HG02852 (cell line): Measurements from ENCODE around the gene ITGB2.
"Not testable (repeated sequence)": the region's sequence is repeated elsewhere in the genome, so short reads cannot be mapped to it uniquely, and the experiment has no call there.

Experiments used
- ATAC-seq: cut with Tn5 transposase; IDR thresholded peaks from one replicate; pipeline ENCODE4 v1.9.1; 2021; ENCODE audit warnings: mild to moderate bottlenecking, moderate library complexity; ENCODE audit not compliant: unreplicated experiment

Gene ITGB2

GRCh38 chr21:44927587-44928461 lies 7.1 kb upstream of the ITGB2 start:
- ATAC-seq, result no peak

GRCh38 chr21:44927259-44927586 lies 6.5 kb upstream of the ITGB2 start:
- no peak for ATAC-seq

DNA sequence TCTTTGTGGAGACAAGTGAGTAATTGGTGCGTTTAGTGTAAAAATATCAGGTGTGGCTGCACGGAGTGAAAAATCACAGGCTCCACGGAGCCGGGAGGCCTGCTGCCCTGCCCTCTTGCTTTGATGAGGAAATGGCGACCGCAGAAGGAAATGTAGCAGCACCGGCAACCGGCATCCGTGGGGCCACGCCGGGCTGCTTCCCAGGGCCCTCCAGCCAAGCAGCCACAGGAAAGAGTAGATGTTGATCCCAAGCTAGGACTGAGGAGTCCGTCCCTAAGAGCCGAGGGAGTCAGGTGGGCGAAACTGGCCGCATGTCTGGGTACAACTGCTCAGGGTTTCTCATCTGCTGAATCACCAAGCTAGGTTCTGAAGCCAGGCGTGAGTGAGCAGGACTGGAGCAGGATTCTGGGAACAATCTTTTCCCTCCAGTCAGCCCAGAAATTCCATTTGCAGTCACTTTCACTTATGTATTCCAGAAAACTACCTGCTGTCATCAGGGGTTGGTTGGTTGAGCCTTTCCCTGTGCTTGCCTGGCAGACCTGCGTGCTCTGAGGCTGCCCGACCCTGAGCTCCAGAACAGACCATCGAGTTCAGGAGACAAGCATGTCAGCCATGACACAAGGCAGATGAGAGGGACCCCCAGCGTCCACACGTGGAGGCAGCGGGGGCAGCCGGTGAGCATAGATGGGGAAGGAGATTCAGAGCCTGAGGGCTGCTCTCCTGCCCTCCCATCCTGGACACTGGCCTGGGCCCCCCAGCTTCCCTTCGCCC lies 5.8 kb upstream of the ITGB2 start:
- no peak for ATAC-seq

DNA sequence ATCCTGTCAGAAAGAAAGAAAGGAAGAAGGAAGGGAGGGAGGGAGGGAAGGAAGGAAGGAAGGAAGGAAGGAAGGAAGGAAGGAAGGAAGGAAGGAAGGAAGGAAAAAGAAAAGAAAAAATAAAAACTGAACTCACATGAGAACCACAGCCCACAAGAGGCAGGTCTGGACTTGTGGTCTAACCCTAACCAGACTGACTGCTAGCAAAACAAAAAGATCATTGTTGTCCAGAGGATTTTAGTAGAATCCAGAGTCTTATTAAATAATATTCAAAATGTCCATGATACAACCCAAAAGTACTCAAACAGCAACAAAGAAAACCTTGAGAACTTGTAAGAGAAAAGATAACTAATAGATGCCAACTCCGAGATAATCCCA lies 4.7 kb upstream of the ITGB2 start:
- ATAC-seq, result no peak

GRCh38 chr21:44924606-44925377 lies 4.1 kb upstream of the ITGB2 start:
- no peak for ATAC-seq

DNA sequence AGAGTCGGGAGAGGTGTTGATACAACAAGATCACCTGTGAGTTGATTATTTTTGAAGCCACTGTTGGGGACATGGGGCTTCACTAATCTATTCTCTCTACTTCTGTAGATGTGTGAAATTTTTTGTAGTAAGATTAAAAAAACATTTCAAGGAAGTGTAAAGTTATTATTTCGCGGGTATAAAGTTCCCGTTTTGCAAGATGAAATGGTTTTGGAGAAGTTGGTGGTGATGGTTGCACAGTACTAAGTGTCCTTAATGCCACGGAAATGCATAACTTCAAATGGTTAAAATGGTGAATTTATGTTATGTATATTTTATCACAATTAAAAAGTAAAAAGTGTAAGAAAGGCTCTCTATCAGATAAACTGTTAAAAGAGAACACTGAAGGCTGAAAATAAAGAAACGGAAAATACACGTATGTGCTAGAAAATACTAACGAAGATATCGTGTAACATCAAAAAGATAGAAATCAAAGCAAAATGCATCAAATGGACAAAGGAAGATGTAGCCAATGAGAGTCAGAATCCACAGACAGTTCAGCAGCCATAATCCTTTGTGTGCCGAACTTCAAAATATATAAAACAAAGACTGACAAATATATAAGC lies 2.9 kb upstream of the ITGB2 start:
- ATAC-seq, result no peak

GRCh38 chr21:44921928-44922327 lies 1.2 kb upstream of the ITGB2 start:
- no peak for ATAC-seq

GRCh38 chr21:44919913-44920693 lies 596 bp downstream of the ITGB2 start:
- ATAC-seq, result peak; percentile 23

DNA sequence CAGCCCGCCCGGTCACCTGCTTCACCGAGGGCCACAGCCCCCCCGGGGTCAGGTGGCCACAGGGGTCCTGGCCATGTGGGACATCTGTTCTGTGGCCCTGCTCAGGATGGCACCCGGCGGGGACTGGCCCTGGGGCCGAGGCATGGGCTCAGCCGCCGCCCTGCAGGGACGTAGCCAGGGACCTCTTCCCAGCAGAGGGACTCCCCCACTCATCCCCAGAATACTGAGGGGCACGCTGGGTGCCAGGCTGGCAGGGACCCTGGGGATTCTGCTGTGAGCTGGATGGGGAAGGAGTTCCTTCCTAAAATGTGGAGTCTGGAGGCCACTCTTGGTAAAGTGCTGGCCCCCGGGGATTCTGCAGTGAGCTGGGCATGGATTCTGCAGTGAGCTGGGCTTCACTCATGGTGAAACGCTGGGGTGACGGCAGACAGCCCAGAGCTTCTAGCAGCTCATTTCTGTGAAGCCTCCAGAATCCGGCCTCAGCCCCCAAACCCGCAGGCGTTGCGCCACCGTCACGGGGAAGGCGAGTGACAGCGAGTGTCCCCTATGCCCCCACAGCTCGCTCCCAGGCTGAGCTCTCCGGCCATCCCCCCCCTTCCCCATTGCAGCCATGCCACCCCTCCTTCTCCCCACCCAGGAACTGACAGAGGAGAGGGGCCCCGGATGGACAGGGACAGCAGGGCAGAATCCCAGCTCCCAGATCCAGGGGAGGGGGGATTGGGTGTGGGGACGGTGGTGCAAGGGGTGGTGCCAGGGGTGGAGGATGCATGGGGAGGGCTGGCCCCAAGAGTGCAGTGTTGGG lies 1.4 kb downstream of the ITGB2 start:
- no peak for ATAC-seq

- ATAC-seq, result no peak
Measured at GRCh38 chr21:44918581-44919033, 2.1 kb downstream of the ITGB2 start.

DNA sequence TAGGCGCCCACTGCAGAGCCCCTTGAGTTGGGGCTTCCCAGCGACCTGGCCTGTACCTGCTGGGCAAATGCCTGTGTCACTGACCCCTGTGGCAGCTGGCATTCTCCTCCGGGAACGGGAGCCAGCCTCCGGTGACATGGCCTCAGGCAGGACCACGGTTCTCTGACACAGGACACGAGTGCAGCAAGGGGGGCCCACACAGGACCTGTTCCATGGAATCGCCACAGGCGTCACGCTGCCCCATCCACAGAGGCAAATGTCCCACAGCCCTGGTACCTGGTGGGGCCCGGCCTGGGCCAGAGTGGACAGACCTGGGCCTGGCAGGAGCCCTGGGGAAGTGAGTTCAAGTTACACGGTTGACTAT lies 2.6 kb downstream of the ITGB2 start:
- ATAC-seq, result no peak

- ATAC-seq, result no peak
Measured at GRCh38 chr21:44917446-44918106, 3.1 kb downstream of the ITGB2 start.

DNA sequence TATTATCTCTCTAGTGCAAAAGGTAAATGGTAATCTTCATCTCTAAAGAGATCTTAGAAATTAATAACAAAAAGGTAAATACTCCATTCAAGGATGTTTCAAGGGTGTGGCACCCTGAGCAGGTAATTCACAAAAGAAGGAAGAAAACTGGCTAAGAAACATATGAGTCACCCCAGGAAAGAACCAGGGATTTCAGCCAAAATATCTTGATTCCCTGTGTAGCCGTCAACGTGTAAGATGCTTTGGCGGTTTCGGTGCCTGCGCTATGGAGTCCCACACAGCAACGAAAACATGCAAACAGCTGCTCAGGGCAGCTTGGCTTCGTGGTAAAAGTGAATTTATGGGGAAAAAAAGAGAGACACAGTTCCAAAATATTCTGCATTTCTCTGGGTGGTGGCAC lies 3.7 kb downstream of the ITGB2 start:
- ATAC-seq, result no peak

DNA sequence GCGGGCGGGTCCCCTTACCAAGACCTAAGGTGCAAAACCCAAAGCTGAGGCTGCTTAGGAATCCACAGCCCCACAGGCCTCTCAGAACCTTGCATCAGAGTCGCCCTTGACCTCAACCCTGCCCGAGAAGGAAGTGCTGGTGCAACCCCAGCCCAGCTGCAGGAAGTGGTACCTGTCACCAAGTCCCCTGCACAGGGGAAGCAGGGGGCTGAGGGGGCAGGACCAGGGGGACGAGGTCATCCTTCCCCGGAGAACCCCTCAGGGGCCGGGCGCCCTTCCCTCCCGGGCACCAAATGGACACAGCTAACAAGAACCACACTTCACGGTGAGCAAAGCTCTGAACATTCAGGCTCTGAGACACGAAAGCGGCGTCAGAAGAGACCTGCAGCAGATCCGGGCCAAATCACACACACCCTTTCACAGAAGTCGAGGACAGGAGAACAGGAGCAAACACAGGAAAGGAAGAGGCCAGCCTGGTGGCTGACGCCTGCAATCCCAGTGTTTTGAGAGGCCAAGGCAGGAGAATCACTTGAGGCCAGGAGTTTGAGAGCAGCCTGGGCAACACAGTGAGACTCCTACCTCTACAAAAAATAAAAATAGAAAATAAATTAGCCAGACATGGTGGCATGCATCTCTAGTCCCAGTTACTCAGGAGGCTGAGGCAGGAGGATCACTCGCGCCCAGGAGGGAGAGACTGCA lies 6.4 kb downstream of the ITGB2 start:
- no peak for ATAC-seq

- ATAC-seq, result no peak
Measured at GRCh38 chr21:44913425-44914175, 7.1 kb downstream of the ITGB2 start.

GRCh38 chr21:44912506-44913412 lies 7.9 kb downstream of the ITGB2 start:
- not testable (repeated sequence) for ATAC-seq

DNA sequence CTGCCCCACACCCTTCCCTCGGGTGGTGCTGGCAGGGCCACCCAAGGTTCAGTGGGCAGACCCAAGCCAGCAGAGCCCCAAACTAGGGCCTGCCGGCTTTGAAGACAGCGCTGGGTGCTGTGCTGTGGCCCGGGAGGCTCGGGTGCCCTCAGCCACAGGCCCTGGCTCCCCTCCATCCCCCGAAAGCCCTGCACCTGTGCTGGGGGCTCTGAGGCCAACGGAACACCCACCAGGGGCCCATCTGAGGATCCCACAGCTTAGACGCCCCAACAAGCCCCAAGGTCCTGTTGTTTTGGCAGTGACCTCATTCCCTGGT lies 8.6 kb downstream of the ITGB2 start:
- ATAC-seq, result no peak
